ENCODE measurements around the gene SOX15. TPM values are rescaled to one million over a fixed set of nuclear protein-coding genes. Genes with fewer than 3 reads are reported as not detected.

The SOX15 gene
- total RNA-seq, 4 donors from 2014 or later = 2.3 to 4.3 TPM; not detected in 2

DNA sequence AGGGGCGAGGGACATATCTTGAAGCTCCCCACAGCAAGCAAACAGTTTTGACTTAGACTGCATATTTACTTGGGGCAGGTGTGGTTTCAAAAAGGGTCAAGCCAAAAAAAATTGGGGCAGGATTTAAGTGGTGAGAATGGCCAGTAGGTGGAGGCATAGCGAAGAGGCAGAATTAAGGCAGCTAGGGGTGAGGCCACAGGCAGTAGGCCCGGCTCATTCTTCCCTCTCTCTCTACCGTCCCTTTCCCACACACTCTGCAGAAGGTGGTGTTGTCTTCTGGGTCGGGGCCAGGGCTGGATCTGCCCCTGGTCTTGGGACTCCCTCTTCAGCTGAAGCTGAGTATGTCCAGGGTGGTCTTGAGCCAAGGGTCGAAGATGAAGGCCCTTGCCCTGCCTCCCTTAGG lies 42.6 kb upstream of the SOX15 start:
- H3K27ac ChIP-seq = no peak overlapping the region
- intact Hi-C loops (cut with DNase I; ENCODE audit: low total_unique reads) (loop anchor here (5.0 kb wide), 1 partner anchor 55 kb away; the partner anchor contains the start of genes TP53 and WRAP53), in situ Hi-C loops (cut with MboI; ENCODE audit: low pct_ligation_motif_present in 1 of 4, low pct_unique_long_range_greater_than_20kb in 1 of 4, low sequenced_read_pairs in 3 of 4) (loop anchor here in 2 of 4 donors (5.0 to 10.0 kb wide), 2 partner anchors 52 to 55 kb away; partner anchors contain the start of genes TP53 (in 2 of the 2) and WRAP53 (in 2 of the 2))
- H3K4me3 ChIP-seq = no peak overlapping the region
- peaks cover 5 to 6% (median 5%) of the 10 kb centered on the region in 4 donors for H3K4me1 ChIP-seq
- no peaks in the 10 kb centered on the region for H3K9me3 ChIP-seq
- DNase-seq = peak; percentile 40
- TF ChIP-seq POLR2A (IDR thresholded peaks at IDR 0.05) (no peak), EP300 (IDR thresholded peaks at IDR 0.05; ENCODE audit: low read depth) (no peak), POLR2AphosphoS5 (IDR thresholded peaks at IDR 0.05) (no peak)
- TF ChIP-seq, protein P1, sequence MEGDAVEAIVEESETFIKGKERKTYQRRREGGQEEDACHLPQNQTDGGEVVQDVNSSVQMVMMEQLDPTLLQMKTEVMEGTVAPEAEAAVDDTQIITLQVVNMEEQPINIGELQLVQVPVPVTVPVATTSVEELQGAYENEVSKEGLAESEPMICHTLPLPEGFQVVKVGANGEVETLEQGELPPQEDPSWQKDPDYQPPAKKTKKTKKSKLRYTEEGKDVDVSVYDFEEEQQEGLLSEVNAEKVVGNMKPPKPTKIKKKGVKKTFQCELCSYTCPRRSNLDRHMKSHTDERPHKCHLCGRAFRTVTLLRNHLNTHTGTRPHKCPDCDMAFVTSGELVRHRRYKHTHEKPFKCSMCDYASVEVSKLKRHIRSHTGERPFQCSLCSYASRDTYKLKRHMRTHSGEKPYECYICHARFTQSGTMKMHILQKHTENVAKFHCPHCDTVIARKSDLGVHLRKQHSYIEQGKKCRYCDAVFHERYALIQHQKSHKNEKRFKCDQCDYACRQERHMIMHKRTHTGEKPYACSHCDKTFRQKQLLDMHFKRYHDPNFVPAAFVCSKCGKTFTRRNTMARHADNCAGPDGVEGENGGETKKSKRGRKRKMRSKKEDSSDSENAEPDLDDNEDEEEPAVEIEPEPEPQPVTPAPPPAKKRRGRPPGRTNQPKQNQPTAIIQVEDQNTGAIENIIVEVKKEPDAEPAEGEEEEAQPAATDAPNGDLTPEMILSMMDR (IDR thresholded peaks at IDR 0.05) = peak; percentile 37 to 65 (median 50)
- no peaks in the 10 kb centered on the region for H3K36me3 ChIP-seq
- 21 to 27% methylated on average over 5 to 6 of the region's 6 CpGs for WGBS, 2 donors (ENCODE audit: low coverage in 1 of 2)
- no peaks in the 10 kb centered on the region for H3K27me3 ChIP-seq

DNA sequence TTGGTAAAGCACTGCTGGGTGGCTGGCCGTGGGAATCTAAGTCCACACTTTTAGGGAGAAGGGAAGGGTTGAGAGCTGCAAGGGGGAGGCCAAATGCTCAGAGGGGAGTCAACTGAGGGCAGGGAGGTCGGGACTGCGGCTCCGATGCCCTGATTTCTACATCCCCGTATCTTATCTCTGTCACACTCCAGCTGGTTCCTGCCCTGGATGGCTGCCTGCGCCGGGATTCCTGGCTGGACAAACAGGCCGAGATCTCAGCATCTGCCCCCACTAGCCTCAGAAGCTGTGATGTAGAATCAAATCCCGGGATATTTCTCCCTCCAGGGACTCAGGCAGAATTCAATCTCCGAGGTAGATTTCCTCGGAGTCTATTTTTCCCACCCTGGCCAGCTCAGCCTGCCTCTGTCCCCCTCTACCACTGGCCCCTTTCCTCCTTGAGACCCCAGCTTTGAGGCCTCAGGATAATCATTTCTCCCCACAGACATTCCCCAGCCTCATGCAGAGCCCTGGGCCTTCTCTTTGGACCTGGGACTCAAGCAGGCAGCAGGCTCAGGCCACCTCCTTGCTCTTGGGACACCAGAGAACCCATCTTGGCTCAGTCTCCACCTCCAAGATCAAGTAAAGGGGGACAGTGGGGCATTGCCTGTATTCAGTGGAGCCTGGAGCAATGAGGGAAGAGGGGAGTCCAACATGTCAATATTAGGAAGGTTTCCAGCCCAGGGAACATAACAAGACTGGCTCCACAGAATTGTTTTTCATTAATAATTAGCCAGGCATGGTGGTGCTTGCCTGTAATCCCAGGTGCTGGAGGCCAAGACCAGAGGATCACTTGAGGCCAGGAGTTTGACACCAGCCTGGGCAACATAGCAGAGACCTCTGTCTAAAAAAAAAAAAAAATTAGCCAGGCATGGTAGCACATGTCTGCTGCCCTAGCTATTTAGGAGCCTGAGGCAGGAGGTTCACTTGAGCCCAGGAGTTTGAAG lies 41.8 kb upstream of the SOX15 start:
- peaks cover 8 to 10% (median 9%) of the 10 kb centered on the region in 4 donors for H3K4me1 ChIP-seq
- WGBS, 2 donors (ENCODE audit: low coverage in 1 of 2) = 89 to 100% methylated on average over 2 to 11 of the region's 11 CpGs
- H3K27ac ChIP-seq = no peak overlapping the region
- H3K27me3 ChIP-seq = no peaks in the 10 kb centered on the region
- no peaks in the 10 kb centered on the region for H3K36me3 ChIP-seq
- no peak for TF ChIP-seq POLR2AphosphoS5 (IDR thresholded peaks at IDR 0.05)
- TF ChIP-seq EP300 (IDR thresholded peaks at IDR 0.05; ENCODE audit: low read depth) = no peak
- TF ChIP-seq, protein P1 (IDR thresholded peaks at IDR 0.05) = no peak
- no peak for TF ChIP-seq POLR2A (IDR thresholded peaks at IDR 0.05)
- H3K9me3 ChIP-seq = no peaks in the 10 kb centered on the region
- in situ Hi-C loops (cut with MboI; ENCODE audit: low pct_ligation_motif_present in 1 of 4, low pct_unique_long_range_greater_than_20kb in 1 of 4, low sequenced_read_pairs in 3 of 4) (loop anchor here in 2 of 4 donors (5.0 to 10.0 kb wide), 2 partner anchors 53 to 56 kb away; partner anchors contain the start of genes TP53 (in 2 of the 2) and WRAP53 (in 2 of the 2)), intact Hi-C loops (cut with DNase I; ENCODE audit: low total_unique reads) (loop anchor here (5.0 kb wide), 1 partner anchor 56 kb away; the partner anchor contains the start of genes TP53 and WRAP53)
- no peak overlapping the region for H3K4me3 ChIP-seq
- DNase-seq = no peak

DNA sequence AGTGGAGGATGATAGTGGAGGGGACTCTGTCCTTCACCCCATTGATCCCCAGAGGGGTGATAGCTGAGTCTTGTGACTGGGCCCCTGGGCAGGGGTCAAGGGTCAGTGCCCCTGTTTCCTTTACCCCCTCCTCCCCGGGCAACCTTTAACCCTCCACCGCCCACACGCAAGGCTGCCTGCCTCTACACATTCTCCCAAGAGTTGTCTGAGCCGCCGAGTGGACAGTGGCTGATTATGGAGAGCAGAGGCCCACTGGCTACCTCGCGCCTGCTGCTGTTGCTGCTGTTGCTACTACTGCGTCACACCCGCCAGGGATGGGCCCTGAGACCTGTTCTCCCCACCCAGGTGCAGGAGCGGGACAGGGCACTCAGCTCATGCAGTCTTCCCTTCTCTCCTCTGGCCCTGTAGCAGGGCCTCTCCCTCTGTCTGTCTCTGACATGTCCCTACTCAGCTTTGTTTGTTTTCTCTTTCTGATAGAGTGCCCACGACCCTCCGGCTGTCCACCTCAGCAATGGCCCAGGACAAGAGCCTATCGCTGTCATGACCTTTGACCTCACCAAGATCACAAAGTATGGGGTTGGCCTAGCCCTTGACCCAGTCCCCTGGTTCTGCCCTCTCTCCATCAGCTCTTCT lies 40.2 kb upstream of the SOX15 start, which contains the start of gene SHBG:
Gene SHBG (plus strand): TSS at position 197 of the 633 bp plus-strand sequence. CDS start 38 bp downstream, at position 235.
- Histone ChIP-seq H3K4me1 (peaks cover 12 to 16% (median 15%) of the 10 kb centered on the region in 4 donors), H3K4me3 (no peak within 1 kb of the TSS), H3K36me3 (no peaks in the 10 kb centered on the region), H3K27ac (no peak within 1 kb of the TSS), H3K9me3 (no peaks in the 10 kb centered on the region), H3K27me3 (no peaks in the 10 kb centered on the region)
- WGBS, 2 donors (ENCODE audit: low coverage in 1 of 2) = 78 to 85% methylated on average over 3 to 13 of the region's 13 CpGs
- DNase-seq = no peak
- TF ChIP-seq POLR2A (IDR thresholded peaks at IDR 0.05) = no peak
- no peak for TF ChIP-seq EP300 (IDR thresholded peaks at IDR 0.05; ENCODE audit: low read depth)
- TF ChIP-seq, protein P1 (IDR thresholded peaks at IDR 0.05) = no peak
- TF ChIP-seq POLR2AphosphoS5 (IDR thresholded peaks at IDR 0.05) = no peak
- intact Hi-C loops (cut with DNase I; ENCODE audit: low total_unique reads) (loop anchor here (5.0 kb wide), 1 partner anchor 57 kb away; the partner anchor contains the start of genes TP53 and WRAP53), in situ Hi-C loops (cut with MboI; ENCODE audit: low pct_ligation_motif_present in 1 of 4, low pct_unique_long_range_greater_than_20kb in 1 of 4, low sequenced_read_pairs in 3 of 4) (loop anchor here in 2 of 4 donors (5.0 to 10.0 kb wide), 2 partner anchors 55 to 57 kb away; partner anchors contain the start of genes TP53 (in 2 of the 2) and WRAP53 (in 2 of the 2))
